Left cardiac atrium (tissue), 4 donors: Measurements from ENCODE around the gene LARGE1. TPM values are rescaled to one million over a fixed set of nuclear protein-coding genes. Genes with fewer than 3 reads are reported as not detected.
"Not testable (repeated sequence)": the region's sequence is repeated elsewhere in the genome, so short reads cannot be mapped to it uniquely, and the experiment has no call there.

Experiments used
- ATAC-seq, 2 donors: fragments of 200-7000 bp; cut with Tn5 transposase; one replicate each; pipeline ENCODE4 v1.9.1; 2020; ENCODE audit warnings: mild to moderate bottlenecking in 2 of 2, moderate library complexity in 2 of 2
- DNase-seq: peaks from one replicate; pipeline ENCODE4 v3.0.0-alpha.2; 2020
- intact Hi-C, 2 donors: fragments of 100-400 bp; cut with DNase I; formaldehyde crosslinking; loops; one replicate each; pipeline versions ENCODE4 v1.14.1 to v1.15.1; 2022 to 2023
- total RNA-seq, 2 donors: library from RNA; stranded (reverse); fragmentation: NEBNext Ultra II Directional; extraction: Animal tissue kit (Norgen Biotek cat#: 25700); gene quantifications; one replicate each; pipeline ENCODE4 v1.2.1, GENCODE V29; 2021
- donor health status: DM: no; HTN: yes; CAD: no.
- donor health status: DM: no; HTN: yes; CAD: no; lungs with severe emphysema.
- donor health status: DM: yes; HTN: yes; CAD: no.
- donor health status: Dilated cardiomyopathy.

Gene LARGE1
- total RNA-seq, 2 donors from 2014 or later, result 66.5 to 103 TPM

DNA sequence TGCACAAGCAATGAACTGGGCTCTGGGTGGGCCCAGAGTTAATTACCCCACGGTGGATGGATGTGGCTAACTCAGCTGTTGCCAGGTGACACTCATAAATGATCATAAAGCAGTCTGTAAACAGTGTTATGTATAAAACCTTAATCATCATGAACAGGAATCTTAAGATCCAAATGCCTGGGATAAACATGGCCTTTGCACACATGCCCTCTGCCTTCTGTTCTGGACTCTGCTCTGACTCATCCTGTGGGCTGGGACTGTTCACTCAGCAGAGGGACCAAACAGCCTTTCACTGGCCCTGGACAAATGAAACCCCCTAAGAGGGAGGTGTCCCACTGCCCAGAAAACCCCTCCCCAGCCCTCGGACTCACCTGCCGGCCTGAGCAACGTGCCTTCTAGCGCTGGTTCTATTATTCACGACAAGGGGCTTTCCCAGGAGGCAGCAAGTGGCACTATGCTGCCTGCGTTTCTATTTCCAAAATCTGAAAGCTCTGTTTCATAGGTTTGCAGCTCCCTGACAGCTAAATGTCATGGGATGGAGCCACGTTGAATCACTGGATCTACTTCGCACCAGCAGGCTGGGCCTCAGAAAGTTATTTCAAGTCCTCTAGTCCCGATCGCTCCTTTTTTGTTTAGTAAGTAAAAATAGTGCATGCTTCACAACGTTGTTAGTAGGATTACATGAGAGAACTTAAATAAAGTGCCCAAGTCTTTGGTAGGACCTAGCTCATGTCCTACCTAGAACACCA is 53.0 kb downstream of the LARGE1 start:
- no peak for DNase-seq
- peak in 1 of 2 donors; percentile 58 for ATAC-seq
- intact Hi-C loops, result no loop called here

DNA sequence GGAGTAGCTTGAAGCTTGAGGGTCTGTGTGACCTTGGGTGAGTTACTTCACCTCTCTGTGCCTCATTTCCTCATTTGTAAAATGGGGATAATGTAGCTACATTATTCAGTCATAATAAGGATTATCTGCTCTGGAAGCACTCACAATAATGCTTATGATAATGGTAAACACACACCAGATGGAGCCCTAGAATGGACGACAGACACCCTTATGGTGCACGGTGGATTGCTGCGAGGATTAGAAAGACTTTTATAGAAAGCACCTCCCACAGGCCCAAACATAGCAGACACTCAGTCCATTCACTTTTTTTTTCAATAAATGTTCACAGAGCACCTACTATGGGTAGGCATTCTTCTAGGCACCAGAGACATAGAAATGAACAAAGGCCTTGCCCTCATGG is 53.8 kb downstream of the LARGE1 start:
- no peak for ATAC-seq

DNA sequence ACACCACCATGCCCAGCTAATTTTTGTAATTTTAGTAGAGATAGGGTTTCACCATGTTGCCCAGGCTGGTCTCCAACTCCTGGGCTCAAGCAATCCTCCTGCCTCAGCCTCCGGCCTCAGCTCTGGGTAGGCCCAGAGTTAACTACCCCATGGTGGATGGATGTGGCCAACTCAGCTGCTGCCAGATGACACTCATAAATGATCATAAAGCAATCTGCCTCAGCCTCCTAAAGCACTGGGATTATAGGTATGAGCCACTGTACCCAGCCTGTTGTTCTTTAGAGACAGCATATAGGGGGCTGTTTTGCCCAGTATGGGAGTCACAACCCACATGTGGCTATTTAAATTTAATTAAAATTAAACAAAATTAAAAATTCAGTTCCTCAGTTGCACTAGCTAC is 54.3 kb downstream of the LARGE1 start:
- DNase-seq, result no peak
- intact Hi-C loops, result no loop called here

More for the DNA sequence above, 53.8 kb downstream of the LARGE1 start:
- no peak for DNase-seq
- intact Hi-C loops, result no loop called here

DNA sequence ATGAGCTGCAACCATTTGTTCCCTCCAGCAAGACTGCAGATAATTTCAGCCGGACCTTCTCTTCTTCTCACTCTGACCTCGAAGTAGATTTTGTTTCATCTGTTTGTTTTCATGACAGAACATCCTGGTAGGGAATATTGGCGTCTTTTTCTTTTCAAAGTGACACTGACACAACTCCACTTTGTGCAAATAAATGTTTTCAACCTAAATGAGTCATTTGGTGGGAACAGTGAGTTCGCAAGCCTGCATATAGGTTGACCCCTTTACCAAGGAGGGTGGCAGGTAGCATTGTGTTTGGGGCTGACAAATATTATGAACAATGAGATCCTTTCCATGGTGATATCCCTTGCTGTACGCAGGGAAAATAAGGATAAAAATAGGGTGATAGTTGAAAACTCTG is 55.0 kb downstream of the LARGE1 start:
- no peak for ATAC-seq
- intact Hi-C loops, result no loop called here

More for the DNA sequence above, 54.3 kb downstream of the LARGE1 start:
- no peak for ATAC-seq

DNA sequence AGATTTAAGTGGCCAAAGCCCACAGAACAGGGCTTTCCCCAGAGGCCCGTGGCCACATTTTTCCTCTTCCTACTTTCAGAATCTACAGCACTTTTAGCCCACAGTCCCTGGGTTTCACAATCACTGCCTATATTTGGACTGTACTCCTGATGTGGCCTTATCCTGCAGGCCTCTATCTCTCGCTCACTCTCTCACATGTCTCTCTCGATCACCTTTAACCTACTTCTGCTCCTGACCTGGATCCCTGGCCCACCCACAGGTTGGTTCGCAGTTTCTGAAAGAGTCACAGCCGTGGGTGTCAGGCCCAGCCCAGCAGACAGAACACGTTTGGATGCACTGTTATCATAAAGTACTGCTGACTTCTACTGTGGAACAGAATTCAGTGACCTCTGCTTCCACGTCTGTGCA is 55.5 kb downstream of the LARGE1 start:
- intact Hi-C loops, result no loop called here
- DNase-seq (peak; percentile 40), ATAC-seq (peak; percentile 65 to 72)

More for the DNA sequence above, 55.0 kb downstream of the LARGE1 start:
- DNase-seq, result no peak

DNA sequence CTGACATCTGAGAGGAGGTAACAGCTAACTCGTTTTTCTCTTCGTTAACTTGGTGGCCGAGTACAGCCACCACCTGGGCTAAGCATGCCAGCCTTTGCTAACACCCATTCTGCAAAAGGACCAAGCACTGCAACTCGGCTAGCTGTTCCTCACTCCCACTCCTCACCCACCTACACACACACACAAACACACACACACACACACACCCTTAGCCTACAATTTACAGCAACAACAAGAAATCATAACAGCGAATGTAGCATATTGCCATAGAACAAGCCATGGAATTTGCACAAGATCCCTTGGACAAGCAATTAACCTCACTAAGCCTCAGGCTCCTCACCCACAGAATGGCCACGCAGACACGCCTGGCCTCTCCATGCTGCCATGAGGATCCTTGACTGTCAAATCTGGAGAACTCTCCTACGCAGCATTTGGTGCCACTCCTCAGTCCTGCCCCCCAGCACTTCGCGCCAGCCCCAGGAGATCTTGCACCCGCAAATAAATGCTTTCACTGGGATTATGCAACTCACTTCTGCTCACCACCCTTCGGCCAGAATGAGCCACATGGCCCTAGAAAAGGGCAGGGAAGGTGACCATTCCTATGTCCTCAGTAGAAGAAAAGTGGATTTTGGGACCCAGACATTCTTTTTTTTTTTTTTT is 58.9 kb downstream of the LARGE1 start:
- no peak for ATAC-seq
- no peak for DNase-seq
- intact Hi-C loops, result no loop called here

DNA sequence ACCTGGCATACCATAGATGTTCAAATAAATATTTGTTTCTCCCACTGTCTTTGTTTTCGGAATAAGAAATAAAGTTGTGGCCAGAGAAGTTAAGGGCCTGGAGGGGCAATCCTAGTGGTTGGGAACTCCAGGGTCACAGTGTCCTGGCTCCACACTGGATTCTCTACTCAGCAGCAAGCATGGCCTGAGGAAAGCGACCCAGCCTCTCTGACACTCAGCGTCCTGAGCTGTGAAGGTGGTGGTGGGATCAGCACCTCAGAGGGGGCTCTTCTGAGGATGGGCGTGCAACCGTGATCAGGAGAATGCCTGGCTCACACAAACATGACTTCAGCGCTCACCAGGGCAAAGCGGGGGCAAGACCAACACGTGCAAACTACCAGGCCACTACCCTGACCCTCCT is 59.9 kb downstream of the LARGE1 start:
- no peak for DNase-seq
- intact Hi-C loops, result no loop called here
- ATAC-seq, result no peak

DNA sequence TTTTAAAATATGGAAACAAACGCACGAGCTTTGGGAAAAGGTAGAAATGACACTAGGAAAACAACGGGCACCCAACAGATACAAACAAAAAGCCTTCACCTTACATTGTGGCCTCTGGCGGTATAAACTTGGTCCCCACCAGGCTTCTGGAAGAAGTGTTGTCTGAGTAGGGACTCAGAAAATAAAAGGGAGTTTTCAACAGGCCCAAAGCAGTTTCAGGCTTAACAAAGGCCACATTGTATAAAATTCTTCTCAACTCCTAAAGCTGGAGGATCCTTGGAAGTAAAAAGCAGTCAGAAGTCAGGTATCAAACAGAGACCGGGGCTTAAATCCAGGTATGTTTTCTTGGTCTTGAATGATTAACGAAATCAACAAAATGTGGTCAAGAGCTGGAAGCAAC is 61.0 kb downstream of the LARGE1 start:
- DNase-seq, result no peak
- intact Hi-C loops, result no loop called here
- no peak for ATAC-seq

DNA sequence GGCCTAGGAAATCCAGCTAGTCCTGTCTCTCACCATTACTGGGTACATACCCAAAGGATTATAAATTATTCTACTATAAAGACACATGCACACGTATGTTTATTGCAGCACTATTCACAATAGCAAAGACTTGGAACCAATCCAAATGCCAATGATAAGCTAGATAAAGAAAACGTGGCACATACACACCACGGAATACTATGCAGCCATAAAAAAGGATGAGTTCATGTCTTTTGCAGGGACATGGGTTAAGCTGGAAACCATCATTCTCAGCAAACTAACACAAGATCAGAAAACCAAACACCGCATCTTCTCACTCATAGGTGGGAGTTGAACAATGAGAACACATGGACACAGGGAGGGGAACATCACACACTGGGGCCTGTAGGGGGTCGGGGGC is 61.6 kb downstream of the LARGE1 start:
- DNase-seq, intact Hi-C loops, ATAC-seq: not testable (repeated sequence)

DNA sequence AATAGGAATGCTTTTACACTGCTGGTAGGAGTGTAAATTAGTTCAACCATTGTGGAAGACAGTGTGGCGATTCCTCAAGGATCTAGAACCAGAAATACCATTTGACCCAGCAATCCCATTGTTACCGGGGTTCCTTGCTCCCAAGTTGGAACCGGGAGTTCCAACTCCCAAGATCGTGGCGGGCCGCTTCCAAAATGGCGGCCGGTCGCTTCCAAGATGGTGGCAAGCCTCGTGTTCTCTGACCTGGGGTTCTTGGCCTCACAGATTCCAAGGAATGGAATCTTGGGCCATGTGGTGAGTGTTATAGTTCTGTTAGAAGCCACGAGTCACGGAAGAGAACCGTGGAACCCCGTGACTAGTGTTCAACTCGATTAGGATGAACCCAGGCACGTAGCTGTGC is 62.5 kb downstream of the LARGE1 start:
- ATAC-seq, intact Hi-C loops, DNase-seq: not testable (repeated sequence)

DNA sequence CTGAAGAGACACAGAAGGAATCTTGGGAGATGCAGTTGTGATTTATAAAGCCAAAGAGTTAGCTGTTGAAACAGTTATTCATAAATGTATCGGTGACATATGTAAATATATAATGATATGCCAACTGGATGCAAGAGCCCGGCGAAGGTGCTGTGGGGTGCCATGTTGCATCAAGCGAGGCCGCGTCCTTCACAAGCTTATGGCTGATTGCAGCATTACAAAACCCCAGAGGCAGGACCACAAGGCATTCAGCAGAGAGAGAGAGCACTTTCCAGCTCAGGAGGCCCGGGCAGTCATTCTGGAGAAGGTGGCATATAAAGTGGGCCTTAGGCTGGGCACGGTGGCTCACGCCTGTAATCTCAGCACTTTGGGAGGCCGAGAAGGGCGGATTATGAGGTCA is 65.6 kb downstream of the LARGE1 start:
- intact Hi-C loops, result no loop called here
- DNase-seq, result no peak
- no peak for ATAC-seq

DNA sequence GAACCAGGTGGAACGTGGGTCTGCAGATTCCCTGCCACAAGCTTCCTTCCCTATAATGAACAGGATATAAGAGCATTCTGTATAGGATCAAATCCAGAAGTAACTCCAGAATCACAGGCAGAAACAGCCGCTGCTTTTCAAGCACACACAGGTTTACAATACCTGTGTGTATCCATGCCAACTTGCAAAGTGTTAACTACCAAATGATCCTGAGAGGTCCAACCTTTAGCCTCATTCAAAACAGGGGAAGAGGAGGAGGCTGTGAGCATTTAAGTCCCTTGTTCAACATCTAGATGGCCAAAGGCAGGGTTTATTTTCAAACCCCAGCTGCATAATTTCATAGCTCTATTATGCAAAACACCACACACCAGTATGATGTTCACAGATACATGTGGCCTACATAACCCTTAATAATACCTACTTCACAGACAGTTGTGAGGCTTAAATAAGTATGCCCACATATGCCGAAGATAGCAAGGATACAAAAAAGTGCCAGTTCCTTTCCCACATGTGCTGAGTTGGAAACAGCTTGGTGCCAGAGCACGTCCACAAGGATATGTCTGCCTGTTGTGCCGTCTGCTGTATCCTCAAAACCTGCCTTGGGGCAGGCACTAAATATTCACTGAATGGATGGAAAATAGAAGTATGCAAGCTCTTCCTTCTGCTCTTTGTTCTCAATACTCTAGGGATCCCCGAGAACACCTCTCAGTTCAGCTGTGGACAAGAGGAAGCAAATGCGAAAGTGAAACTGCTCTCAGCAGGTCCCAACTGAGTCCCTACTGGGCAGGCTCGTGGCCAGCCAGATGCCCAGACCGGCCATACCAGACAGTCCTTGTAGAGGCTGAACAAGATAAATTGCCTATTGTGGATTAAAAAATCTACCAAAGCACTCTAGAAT is 66.8 kb downstream of the LARGE1 start:
- DNase-seq (peak; percentile 76), ATAC-seq (peak; percentile 93 to 94)
- intact Hi-C loops, result no loop called here

DNA sequence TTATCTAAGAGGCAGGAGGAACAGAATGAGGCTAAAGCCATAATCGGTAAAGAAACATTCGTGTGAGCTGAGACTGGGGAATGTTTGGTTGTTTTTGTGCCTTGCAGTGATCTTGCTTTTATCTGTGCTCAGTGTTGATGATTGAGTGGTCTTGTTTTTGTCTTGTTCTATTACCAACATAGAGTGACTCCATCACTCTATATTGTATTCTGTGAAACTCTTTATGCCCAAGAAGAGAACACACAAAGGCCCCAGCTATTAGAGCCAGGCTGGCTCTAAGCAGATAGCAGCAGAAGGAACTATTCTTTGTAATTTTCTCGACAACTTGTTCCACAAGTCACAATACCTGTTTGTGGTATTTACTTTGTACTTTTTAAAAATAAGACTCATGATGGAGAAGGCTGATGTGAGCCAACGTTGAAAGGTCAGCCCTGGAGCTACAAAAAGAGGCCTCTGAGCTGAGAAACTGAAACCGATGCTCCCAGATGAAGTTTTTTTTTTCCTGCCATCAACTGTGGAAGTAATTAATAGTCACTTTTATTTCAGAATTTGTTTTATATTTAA is 68.4 kb downstream of the LARGE1 start:
- intact Hi-C loops, result no loop called here
- DNase-seq, result no peak
- no peak for ATAC-seq

DNA sequence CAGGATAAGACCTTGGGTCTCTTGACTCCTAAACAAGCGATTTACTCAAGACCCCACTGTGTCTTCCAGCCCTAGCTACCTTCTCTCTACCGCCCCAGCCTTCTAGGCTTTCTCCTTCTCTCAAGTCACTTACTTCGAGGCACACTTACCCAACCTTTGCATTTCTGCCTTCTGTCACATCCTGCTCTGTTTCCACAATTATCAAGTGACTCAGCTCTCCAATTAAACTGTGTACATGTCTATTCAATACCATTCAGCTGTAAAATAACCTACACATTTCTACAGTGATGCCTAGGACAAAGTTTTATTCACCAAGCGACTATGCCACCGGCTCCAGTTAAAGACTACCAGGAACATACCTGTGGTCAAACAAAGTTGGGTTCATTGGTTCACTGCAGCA is 69.0 kb downstream of the LARGE1 start:
- intact Hi-C loops, result no loop called here
- DNase-seq (no peak), ATAC-seq (no peak)

DNA sequence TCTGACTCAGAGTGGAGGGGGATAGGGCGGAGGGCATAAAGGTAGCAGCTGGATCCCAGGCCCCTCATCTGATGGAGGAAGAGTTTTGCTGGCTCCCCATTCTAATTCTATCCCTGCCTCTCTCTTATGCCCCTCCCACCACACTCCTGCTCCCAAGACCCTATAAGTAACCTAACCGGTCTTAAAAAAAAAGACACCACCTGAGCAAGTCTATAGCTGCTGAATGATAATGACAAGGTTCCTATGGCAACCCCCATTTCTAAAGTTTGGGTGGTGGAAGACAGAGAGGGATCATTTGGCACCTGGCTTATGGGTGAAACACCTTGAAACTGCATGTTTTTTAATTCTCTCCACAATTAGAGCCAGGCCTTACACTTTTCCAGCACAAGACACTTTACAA is 69.6 kb downstream of the LARGE1 start:
- intact Hi-C loops, result no loop called here
- no peak for DNase-seq
- no peak for ATAC-seq

DNA sequence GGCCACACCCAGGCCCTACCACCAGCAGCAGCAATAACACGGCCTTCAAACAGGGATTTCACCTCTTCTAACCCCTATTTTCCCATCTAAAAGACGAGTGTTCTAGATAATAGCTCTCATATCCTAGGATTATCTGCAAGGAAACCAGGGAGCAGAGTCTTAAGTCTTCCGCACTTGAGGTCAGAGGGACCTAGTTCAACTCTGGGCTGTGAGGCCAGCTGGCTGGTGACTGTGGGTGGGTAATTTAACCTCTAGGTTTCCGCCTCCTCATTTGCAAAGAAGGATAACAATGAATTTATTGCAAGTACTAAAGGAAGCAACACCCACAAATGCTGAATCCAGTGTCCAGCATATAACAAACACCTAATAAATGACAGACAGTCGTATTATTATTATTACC is 70.1 kb downstream of the LARGE1 start:
- ATAC-seq (no peak), DNase-seq (no peak)
- intact Hi-C loops, result no loop called here

DNA sequence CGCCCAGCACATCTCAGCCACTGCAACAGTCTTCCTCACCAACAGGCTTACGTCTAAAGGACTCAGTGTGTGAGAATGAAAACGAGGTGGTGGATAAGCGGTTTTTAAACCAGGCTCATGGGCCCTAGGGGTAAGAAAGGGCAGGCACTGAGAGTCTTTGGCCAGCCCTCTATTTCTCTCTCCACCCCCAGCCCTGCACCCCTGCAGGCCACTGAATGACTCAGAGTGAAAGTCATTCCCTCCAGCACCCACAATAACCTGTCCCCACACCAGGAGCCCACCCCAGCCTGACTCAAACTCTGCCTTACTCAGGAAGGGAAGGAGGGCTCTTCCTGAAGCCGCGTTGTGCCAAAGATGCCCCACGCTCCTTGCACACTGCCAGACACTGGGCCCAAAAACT is 72.0 kb downstream of the LARGE1 start:
- intact Hi-C loops, result no loop called here
- ATAC-seq (no peak), DNase-seq (no peak)

DNA sequence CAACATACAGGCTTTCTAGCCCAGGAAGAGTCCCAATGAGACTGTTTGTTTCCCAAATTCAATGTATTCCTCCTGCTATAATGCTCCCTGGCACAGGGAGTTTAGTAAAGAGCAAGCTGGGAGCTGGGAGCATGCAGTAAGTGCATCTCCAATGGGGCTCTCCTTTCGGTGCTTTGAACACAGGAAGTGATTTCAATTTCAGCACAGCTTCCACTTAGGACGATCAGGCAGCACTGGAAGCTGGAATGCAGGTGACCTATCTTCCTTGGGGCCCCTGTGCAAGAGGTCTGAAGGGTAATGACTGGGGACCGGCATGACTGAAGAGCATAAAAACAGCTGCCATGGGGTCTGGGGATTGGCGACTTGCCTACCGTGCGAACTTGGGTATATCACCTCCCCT is 76.0 kb downstream of the LARGE1 start:
- no peak for ATAC-seq
- DNase-seq, result no peak
- intact Hi-C loops, result no loop called here

DNA sequence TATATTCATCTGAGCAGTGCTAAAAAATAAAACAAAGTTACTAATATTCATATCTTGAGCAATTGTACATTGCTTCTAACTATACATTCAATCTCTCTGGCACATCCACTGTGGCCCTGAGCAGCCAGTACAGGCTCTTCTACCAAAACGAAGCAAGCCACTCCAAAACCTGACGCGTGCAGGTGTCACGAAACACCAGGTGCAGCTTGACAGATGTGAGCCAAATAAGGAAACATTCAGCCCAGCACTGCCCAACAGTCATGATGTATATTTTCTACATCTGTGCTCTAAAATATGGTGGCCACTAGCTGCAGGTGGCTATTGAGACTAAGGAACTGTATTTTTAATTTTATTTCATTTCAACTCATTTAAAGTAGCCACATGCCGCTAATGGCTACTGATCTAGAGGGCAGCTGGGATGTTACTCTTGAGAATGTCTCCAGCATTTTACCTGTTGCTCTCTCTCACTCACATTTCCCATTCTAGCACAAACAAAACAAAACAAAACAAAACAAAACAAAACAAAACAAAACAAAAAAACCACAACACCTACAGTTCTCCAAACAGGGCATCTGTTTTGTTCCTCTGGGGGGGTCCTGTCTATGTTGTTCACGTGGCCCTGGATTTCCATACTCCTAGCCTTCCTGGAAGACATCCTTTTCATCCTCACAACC is 77.7 kb downstream of the LARGE1 start:
- DNase-seq (no peak), ATAC-seq (no peak)
- intact Hi-C loops, result no loop called here
